Measurements from ENCODE around the gene ACADS. TPM values are rescaled to one million over a fixed set of nuclear protein-coding genes. Genes with fewer than 3 reads are reported as not detected.

ACADS gene
- total and polyA plus RNA-seq, 9 of the 15 experiments (the other 6 are each of a cell fraction or from before 2014, with no cell fraction given): 0.06 to 20.3 (median 8.8) TPM

GRCh38 chr12:120771097-120771496 is 45.5 kb downstream of the ACADS start (continued):
- TF ChIP-seq HES1 (IDR thresholded peaks at IDR 0.05; ENCODE audit: low read depth): no peak
- TF ChIP-seq NCOA2 (IDR thresholded peaks at IDR 0.05; ENCODE audit: partially characterized antibody in 2 of 2): no peak
- TF ChIP-seq E4F1 (CRISPR knock-in tag; IDR thresholded peaks at IDR 0.05; ENCODE audit: borderline replicate concordance): no peak
- no peak for TF ChIP-seq ARID4B (CRISPR knock-in tag; IDR thresholded peaks at IDR 0.05)
- TF ChIP-seq ZNF165 (CRISPR knock-in tag; IDR thresholded peaks at IDR 0.05; ENCODE audit: borderline replicate concordance): no peak
- TF ChIP-seq ARID3A (IDR thresholded peaks at IDR 0.05; ENCODE audit: borderline replicate concordance, low read depth, low read length): no peak
- TF ChIP-seq ATF2 (CRISPR knock-in tag; IDR thresholded peaks at IDR 0.05): no peak
- no peak for TF ChIP-seq HDAC6 (IDR thresholded peaks at IDR 0.05; ENCODE audit: low read depth, low read length)
- TF ChIP-seq TAF9B (IDR thresholded peaks at IDR 0.05; ENCODE audit: partially characterized antibody): no peak

Measured in K562 (cell line).